Esophagus squamous epithelium (tissue), 4 donors: ENCODE measurements around the gene MADCAM1.

Experiments used
- POLR2A ChIP-seq, 4 donors: fragments of 450-650 bp; IDR thresholded peaks; one replicate each; pipeline ENCODE4 v1.6.1; 2017; ENCODE audit warnings: antibody characterized with exemption in 4 of 4, mild to moderate bottlenecking in 4 of 4, moderate library complexity in 3 of 4
- TF ChIP-seq, protein P1 (sequence below), 6 experiments: fragments of 450-650 bp in 4 of 6; fragments of 200-600 bp in 2 of 6; sonication (generic) in 2 of 6; IDR thresholded peaks; one replicate each; pipeline ENCODE4 v1.5.1; 2016 to 2019; ENCODE audit warnings: antibody characterized with exemption in 6 of 6, mild to moderate bottlenecking in 4 of 6, moderate library complexity in 4 of 6

GRCh38 chr19:533364-534058 lies 37.2 kb downstream of the MADCAM1 start:
- TF ChIP-seq, protein P1, sequence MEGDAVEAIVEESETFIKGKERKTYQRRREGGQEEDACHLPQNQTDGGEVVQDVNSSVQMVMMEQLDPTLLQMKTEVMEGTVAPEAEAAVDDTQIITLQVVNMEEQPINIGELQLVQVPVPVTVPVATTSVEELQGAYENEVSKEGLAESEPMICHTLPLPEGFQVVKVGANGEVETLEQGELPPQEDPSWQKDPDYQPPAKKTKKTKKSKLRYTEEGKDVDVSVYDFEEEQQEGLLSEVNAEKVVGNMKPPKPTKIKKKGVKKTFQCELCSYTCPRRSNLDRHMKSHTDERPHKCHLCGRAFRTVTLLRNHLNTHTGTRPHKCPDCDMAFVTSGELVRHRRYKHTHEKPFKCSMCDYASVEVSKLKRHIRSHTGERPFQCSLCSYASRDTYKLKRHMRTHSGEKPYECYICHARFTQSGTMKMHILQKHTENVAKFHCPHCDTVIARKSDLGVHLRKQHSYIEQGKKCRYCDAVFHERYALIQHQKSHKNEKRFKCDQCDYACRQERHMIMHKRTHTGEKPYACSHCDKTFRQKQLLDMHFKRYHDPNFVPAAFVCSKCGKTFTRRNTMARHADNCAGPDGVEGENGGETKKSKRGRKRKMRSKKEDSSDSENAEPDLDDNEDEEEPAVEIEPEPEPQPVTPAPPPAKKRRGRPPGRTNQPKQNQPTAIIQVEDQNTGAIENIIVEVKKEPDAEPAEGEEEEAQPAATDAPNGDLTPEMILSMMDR (IDR thresholded peaks at IDR 0.05) = no peak
- TF ChIP-seq POLR2A (IDR thresholded peaks at IDR 0.05) = no peak
